HepG2 (cell line): Measurements from ENCODE around the gene CAMTA1. TPM values are rescaled to one million over a fixed set of nuclear protein-coding genes. Genes with fewer than 3 reads are reported as not detected.

Experiments
- ATAC-seq: fragments of 200-7000 bp; cut with Tn5 transposase; 3 replicates; pipeline ENCODE4 v1.9.1; 2020; ENCODE audit warnings: mild to moderate bottlenecking, moderate library complexity
- BruUV-seq: library from RNA; stranded (reverse); fragments of 400-500 nt; replicated peaks from 2 replicates; lab custom pipeline; 2021; lab: Mats Ljungman, UMichigan
- CTCF ChIA-PET: fragments of 300-600 bp; formaldehyde crosslinking; extraction: SDS; loops from one replicate; lab custom pipeline; 2021; ENCODE audit warnings: low total read pairs, inconsistent platforms, low intra/inter-chr PET ratio; lab: Yijun Ruan, JAX
- POLR2A ChIA-PET: fragments of 350-600 bp; sonication (Branson Sonifier 250); formaldehyde crosslinking; loops from one replicate; lab custom pipeline; 2020; ENCODE audit warnings: antibody characterized with exemption, inconsistent platforms; lab: Yijun Ruan, JAX
- DNase-seq: peaks from one replicate; pipeline ENCODE4 v3.0.0-alpha.2; 2015; ENCODE audit warnings: low spot score
- FAIRE-seq: peaks from 3 replicates; lab custom pipeline; 2011; peaks lifted over from hg19 to GRCh38; lab: Jason Lieb, UNC
- H2AFZ ChIP-seq: one replicate; pipeline ENCODE4 v1.6.1; 2011; ENCODE audit warnings: low read length, inconsistent platforms
- H3K27ac ChIP-seq: fragments of 300-600 bp; 3 replicates; pipeline ENCODE4 v1.8.0; 2011; ENCODE audit warnings: mixed run types, mild to moderate bottlenecking, mixed read lengths, low read length, inconsistent platforms; ENCODE audit not compliant: insufficient read depth; ENCODE audit errors: extremely low read length
- H3K27me3 ChIP-seq, 2 experiments: fragments of 200-600 bp in 1 of 2; 2 replicates in 1 of 2; 3 replicates in 1 of 2; pipeline versions ENCODE4 v1.6.0 to v1.8.0; 2011; ENCODE audit warnings: low read length in 2 of 2, mild to moderate bottlenecking in 2 of 2, moderate library complexity in 2 of 2, inconsistent platforms in 1 of 2; ENCODE audit not compliant: insufficient read depth in 2 of 2, control insufficient read depth in 1 of 2
- H3K36me3 ChIP-seq, 2 experiments: fragments of 200-600 bp in 1 of 2; replicated peaks in 1 of 2; 2 replicates in 1 of 2; 3 replicates in 1 of 2; pipeline versions ENCODE4 v1.5.1 to v1.8.0; 2011; ENCODE audit warnings: low read length in 2 of 2, inconsistent platforms in 1 of 2; ENCODE audit not compliant: insufficient read depth in 2 of 2, control insufficient read depth in 1 of 2
- H3K4me1 ChIP-seq: 2 replicates; pipeline ENCODE4 v1.5.1; 2012; ENCODE audit warnings: low read length, inconsistent platforms; ENCODE audit not compliant: insufficient read depth
- H3K4me2 ChIP-seq: 2 replicates; pipeline ENCODE4 v1.6.0; 2011; ENCODE audit warnings: low read depth, low read length, inconsistent platforms
- H3K4me3 ChIP-seq, 3 experiments: fragments of 200-600 bp in 1 of 3; sonication (generic), shearing (Covaris generic) in 1 of 3; replicated peaks in 1 of 3; 2 replicates each; pipeline ENCODE4 v1.5.1; 2011 to 2016; ENCODE audit warnings: low read length in 3 of 3, inconsistent platforms in 2 of 3, low read depth in 2 of 3, mild to moderate bottlenecking in 2 of 3, control low read depth in 1 of 3, mixed read lengths in 1 of 3; ENCODE audit not compliant: insufficient read depth in 1 of 3
- H3K79me2 ChIP-seq: one replicate; pipeline ENCODE4 v1.6.1; 2011; ENCODE audit warnings: low read length, inconsistent platforms; ENCODE audit not compliant: insufficient read depth
- H3K9ac ChIP-seq: 2 replicates; pipeline ENCODE4 v1.6.0; 2011; ENCODE audit warnings: mild to moderate bottlenecking, low read depth, low read length, inconsistent platforms; ENCODE audit not compliant: insufficient read depth
- H3K9me3 ChIP-seq: 2 replicates; pipeline ENCODE4 v1.5.1; 2012; ENCODE audit warnings: mild to moderate bottlenecking, low read length
- H4K20me1 ChIP-seq: 2 replicates; pipeline ENCODE4 v1.6.0; 2011; ENCODE audit warnings: inconsistent platforms, mild to moderate bottlenecking, low read length, moderate library complexity; ENCODE audit not compliant: insufficient read depth
- FOXM1 ChIP-seq: sonication (generic); formaldehyde crosslinking; IDR thresholded peaks from 2 replicates; pipeline ENCODE4 v1.5.0; 2020; ENCODE audit warnings: missing genetic modification reagents
- FOXP1 ChIP-seq, 2 experiments: fragments of 450-650 bp in 1 of 2; IDR thresholded peaks; 2 replicates each; pipeline ENCODE4 v1.6.1; 2017 to 2018; ENCODE audit warnings: antibody characterized with exemption in 1 of 2
- HMG20A ChIP-seq: IDR thresholded peaks from 2 replicates; pipeline ENCODE4 v1.6.1; 2016; ENCODE audit warnings: borderline replicate concordance
- NFE2L2 ChIP-seq: fragments of 150-350 bp; IDR thresholded peaks from 2 replicates; pipeline ENCODE4 v1.6.1; 2014; ENCODE audit warnings: low read length
- NR1H2 ChIP-seq: sonication (generic); formaldehyde crosslinking; IDR thresholded peaks from 2 replicates; pipeline ENCODE4 v1.8.1; 2022; ENCODE audit warnings: low read depth, missing genetic modification reagents, borderline replicate concordance
- PAWR ChIP-seq: sonication (generic); formaldehyde crosslinking; IDR thresholded peaks from 2 replicates; pipeline ENCODE4 v1.4.0; 2020; ENCODE audit warnings: missing genetic modification reagents, mild to moderate bottlenecking, borderline replicate concordance
- PAX8 ChIP-seq: sonication (generic); formaldehyde crosslinking; IDR thresholded peaks from 2 replicates; pipeline ENCODE4 v1.8.0; 2022; ENCODE audit warnings: mild to moderate bottlenecking, missing genetic modification reagents, borderline replicate concordance
- POGZ ChIP-seq: sonication (generic); formaldehyde crosslinking; IDR thresholded peaks from 2 replicates; pipeline ENCODE4 v1.4.0; 2020; ENCODE audit warnings: mild to moderate bottlenecking, missing genetic modification reagents
- SIX4 ChIP-seq: sonication (generic); formaldehyde crosslinking; IDR thresholded peaks from 2 replicates; pipeline ENCODE4 v1.4.0; 2020; ENCODE audit warnings: missing genetic modification reagents
- XRCC5 ChIP-seq: fragments of 200-400 bp; formaldehyde crosslinking; optimal IDR thresholded peaks from 2 replicates; pipeline ENCODE3; 2017; ENCODE audit warnings: mild to moderate bottlenecking, low read length
- ZBTB26 ChIP-seq: IDR thresholded peaks from 2 replicates; pipeline ENCODE4 v1.6.1; 2016; ENCODE audit warnings: missing compliant biosample characterization, missing genetic modification reagents, borderline replicate concordance
- ZBTB37 ChIP-seq: sonication (generic); formaldehyde crosslinking; IDR thresholded peaks from 2 replicates; pipeline ENCODE4 v1.4.0; 2020; ENCODE audit warnings: mild to moderate bottlenecking, missing genetic modification reagents
- ZNF432 ChIP-seq: sonication (generic); formaldehyde crosslinking; IDR thresholded peaks from 2 replicates; pipeline ENCODE4 v1.5.0; 2020; ENCODE audit warnings: missing genetic modification reagents, mild to moderate bottlenecking, borderline replicate concordance
- ZNF549 ChIP-seq: sonication (generic); formaldehyde crosslinking; IDR thresholded peaks from 2 replicates; pipeline ENCODE4 v1.5.0; 2020; ENCODE audit warnings: missing genetic modification reagents
- ZSCAN20 ChIP-seq: sonication (generic); formaldehyde crosslinking; IDR thresholded peaks from 2 replicates; pipeline ENCODE4 v1.4.0; 2020; ENCODE audit warnings: missing genetic modification reagents, mild to moderate bottlenecking, borderline replicate concordance
- WGBS: methylation state at CpG from one replicate; pipeline ENCODE4 v1.1.6; 2017; ENCODE audit warnings: low lambda C conversion rate; 5-methylcytosine and 5-hydroxymethylcytosine counted together
- in situ Hi-C: cut with HindIII; loops from 2 replicates; pipeline ENCODE4 v1.10.0; 2017; ENCODE audit warnings: low pct_unique_long_range_greater_than_20kb; ENCODE audit not compliant: extremely low pct_ligation_motif_present
- intact Hi-C: fragments of 100-400 bp; cut with micrococcal nuclease; formaldehyde crosslinking; loops from one replicate; pipeline ENCODE4 v1.10.0; 2022; ENCODE audit not compliant: unreplicated experiment
- polyA plus RNA-seq, 8 experiments: library from polyadenylated mRNA; depleted of rRNA in 3 of 8; stranded (reverse) in 7 of 8; unstranded in 1 of 8; fragments of >200 nt; fragmentation: Illumina TruSeq in 4 of 8; extraction: Trizol in 4 of 8; gene quantifications; 2 replicates each; pipeline versions ENCODE4 v1.2.1 to v1.2.3, GENCODE V29; 2011 to 2016; ENCODE audit warnings: low read depth in 4 of 8, missing spikeins in 1 of 8, mixed read lengths in 1 of 8; ENCODE audit not compliant: insufficient read depth in 1 of 8
- total RNA-seq, 5 experiments: library from RNA; depleted of rRNA; stranded (reverse); fragments of >200 nt; fragmentation: Illumina TruSeq; extraction: Trizol; gene quantifications; 2 replicates each; pipeline ENCODE4 v1.2.3, GENCODE V29; 2016; ENCODE audit warnings: low read depth in 1 of 5
- TF ChIP-seq, protein P1 (sequence below): IDR thresholded peaks from 2 replicates; pipeline ENCODE4 v1.6.1; 2016; ENCODE audit warnings: low read depth
- TF ChIP-seq, protein P2 (sequence below): IDR thresholded peaks from 2 replicates; pipeline ENCODE4 v1.6.1; 2018; ENCODE audit warnings: missing genetic modification reagents
- TF ChIP-seq, protein P3 (sequence below): IDR thresholded peaks from 2 replicates; pipeline ENCODE4 v1.6.1; 2016; ENCODE audit warnings: low read depth, borderline replicate concordance

CAMTA1 gene
- total and polyA plus RNA-seq, 2 of the 13 experiments (the other 11 are each of a cell fraction or from before 2014, with no cell fraction given), result 25.0 to 36.4 TPM

GRCh38 chr1:7507285-7508019 is 722.2 kb downstream of the CAMTA1 start:
- Histone ChIP-seq H3K9me3 (no peaks in the 10 kb centered on the region), H3K36me3 (no peaks in the 10 kb centered on the region), H3K4me1 (peaks cover 19% of the 10 kb centered on the region), H4K20me1 (no peaks in the 10 kb centered on the region), H3K9ac (no peak overlapping the region), H2AFZ (no peak overlapping the region), H3K27me3 (peaks cover 0 to 3% of the 10 kb centered on the region in 2 experiments; a peak in 3 of 5 replicates), H3K4me3 (no peak overlapping the region), H3K4me2 (no peak overlapping the region), H3K27ac (no peak overlapping the region), H3K79me2 (no peaks in the 10 kb centered on the region)
- 30% methylated on average over 13 of the region's 21 CpGs for WGBS
- intact Hi-C loops (no loop called here), in situ Hi-C loops (no loop called here)
- no peak for FAIRE-seq
- TF ChIP-seq ZBTB26 (no peak), FOXP1 (IDR thresholded peaks at IDR 0.05) (no peak), FOXP1 (CRISPR knock-in tag; IDR thresholded peaks at IDR 0.05) (no peak), ZNF549 (CRISPR knock-in tag) (no peak), HMG20A (no peak), SIX4 (no peak), NFE2L2 (no peak), FOXM1 (CRISPR knock-in tag) (no peak), XRCC5 (no peak), POGZ (CRISPR knock-in tag) (no peak), ZBTB37 (no peak), NR1H2 (CRISPR knock-in tag) (no peak), ZSCAN20 (no peak), PAX8 (CRISPR knock-in tag) (no peak), PAWR (no peak), ZNF432 (CRISPR knock-in tag) (no peak)
- TF ChIP-seq, protein P1, sequence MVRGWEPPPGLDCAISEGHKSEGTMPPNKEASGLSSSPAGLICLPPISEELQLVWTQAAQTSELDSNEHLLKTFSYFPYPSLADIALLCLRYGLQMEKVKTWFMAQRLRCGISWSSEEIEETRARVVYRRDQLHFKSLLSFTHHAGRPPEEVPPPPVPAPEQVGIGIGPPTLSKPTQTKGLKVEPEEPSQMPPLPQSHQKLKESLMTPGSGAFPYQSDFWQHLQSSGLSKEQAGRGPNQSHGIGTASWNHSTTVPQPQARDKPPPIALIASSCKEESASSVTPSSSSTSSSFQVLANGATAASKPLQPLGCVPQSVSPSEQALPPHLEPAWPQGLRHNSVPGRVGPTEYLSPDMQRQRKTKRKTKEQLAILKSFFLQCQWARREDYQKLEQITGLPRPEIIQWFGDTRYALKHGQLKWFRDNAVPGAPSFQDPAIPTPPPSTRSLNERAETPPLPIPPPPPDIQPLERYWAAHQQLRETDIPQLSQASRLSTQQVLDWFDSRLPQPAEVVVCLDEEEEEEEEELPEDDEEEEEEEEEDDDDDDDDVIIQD (CRISPR knock-in tag), result no peak
- TF ChIP-seq, protein P2, sequence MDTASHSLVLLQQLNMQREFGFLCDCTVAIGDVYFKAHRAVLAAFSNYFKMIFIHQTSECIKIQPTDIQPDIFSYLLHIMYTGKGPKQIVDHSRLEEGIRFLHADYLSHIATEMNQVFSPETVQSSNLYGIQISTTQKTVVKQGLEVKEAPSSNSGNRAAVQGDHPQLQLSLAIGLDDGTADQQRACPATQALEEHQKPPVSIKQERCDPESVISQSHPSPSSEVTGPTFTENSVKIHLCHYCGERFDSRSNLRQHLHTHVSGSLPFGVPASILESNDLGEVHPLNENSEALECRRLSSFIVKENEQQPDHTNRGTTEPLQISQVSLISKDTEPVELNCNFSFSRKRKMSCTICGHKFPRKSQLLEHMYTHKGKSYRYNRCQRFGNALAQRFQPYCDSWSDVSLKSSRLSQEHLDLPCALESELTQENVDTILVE (CRISPR knock-in tag), result no peak
- TF ChIP-seq, protein P3, sequence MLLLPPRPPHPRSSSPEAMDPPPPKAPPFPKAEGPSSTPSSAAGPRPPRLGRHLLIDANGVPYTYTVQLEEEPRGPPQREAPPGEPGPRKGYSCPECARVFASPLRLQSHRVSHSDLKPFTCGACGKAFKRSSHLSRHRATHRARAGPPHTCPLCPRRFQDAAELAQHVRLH (CRISPR knock-in tag), result no peak
- CTCF ChIA-PET, result no interaction called here
- POLR2A ChIA-PET, result no interaction called here
- ATAC-seq, result no peak
- DNase-seq, result no peak
- no TSS peak for BruUV-seq
